Vagina (tissue), 2 donors: Measurements from ENCODE around the gene CCNH.

Source experiments
- POLR2A ChIP-seq, 2 donors: fragments of 450-650 bp; IDR thresholded peaks; one replicate each; pipeline ENCODE4 v1.6.1; 2017; ENCODE audit warnings: antibody characterized with exemption in 2 of 2, mild to moderate bottlenecking in 2 of 2, moderate library complexity in 2 of 2
- TF ChIP-seq, protein P1 (sequence below), 3 experiments: fragments of 450-650 bp in 2 of 3; fragments of 200-600 bp in 1 of 3; sonication (generic) in 1 of 3; IDR thresholded peaks; one replicate each; pipeline ENCODE4 v1.5.1; 2017 to 2019; ENCODE audit warnings: antibody characterized with exemption in 3 of 3, mild to moderate bottlenecking in 2 of 3, moderate library complexity in 2 of 3

GRCh38 chr5:87442419-87442818, 29.7 kb upstream of the CCNH start:
- TF ChIP-seq POLR2A (IDR thresholded peaks at IDR 0.05), result no peak
- TF ChIP-seq, protein P1, sequence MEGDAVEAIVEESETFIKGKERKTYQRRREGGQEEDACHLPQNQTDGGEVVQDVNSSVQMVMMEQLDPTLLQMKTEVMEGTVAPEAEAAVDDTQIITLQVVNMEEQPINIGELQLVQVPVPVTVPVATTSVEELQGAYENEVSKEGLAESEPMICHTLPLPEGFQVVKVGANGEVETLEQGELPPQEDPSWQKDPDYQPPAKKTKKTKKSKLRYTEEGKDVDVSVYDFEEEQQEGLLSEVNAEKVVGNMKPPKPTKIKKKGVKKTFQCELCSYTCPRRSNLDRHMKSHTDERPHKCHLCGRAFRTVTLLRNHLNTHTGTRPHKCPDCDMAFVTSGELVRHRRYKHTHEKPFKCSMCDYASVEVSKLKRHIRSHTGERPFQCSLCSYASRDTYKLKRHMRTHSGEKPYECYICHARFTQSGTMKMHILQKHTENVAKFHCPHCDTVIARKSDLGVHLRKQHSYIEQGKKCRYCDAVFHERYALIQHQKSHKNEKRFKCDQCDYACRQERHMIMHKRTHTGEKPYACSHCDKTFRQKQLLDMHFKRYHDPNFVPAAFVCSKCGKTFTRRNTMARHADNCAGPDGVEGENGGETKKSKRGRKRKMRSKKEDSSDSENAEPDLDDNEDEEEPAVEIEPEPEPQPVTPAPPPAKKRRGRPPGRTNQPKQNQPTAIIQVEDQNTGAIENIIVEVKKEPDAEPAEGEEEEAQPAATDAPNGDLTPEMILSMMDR (IDR thresholded peaks at IDR 0.05), result no peak
